Neural progenitor cell (in vitro differentiated cells): Measurements from ENCODE around the gene SLC22A1. TPM values are rescaled to one million over a fixed set of nuclear protein-coding genes. Genes with fewer than 3 reads are reported as not detected.
"Not testable (repeated sequence)": the region's sequence is repeated elsewhere in the genome, so short reads cannot be mapped to it uniquely, and the experiment has no call there.

Source experiments
- DNase-seq: peaks from one replicate; pipeline ENCODE4 v3.0.0-alpha.2; 2016; ENCODE audit warnings: low spot score
- H2AFZ ChIP-seq: fragments of 200-600 bp; sonication (generic); replicated peaks from 2 replicates; pipeline ENCODE4 v1.6.1; 2016; ENCODE audit warnings: antibody characterized with exemption
- H3F3A ChIP-seq: fragments of 200-600 bp; sonication (generic); 2 replicates; pipeline ENCODE4 v1.6.1; 2016; ENCODE audit warnings: antibody characterized with exemption, low read depth
- H3K27ac ChIP-seq: fragments of 200-600 bp; sonication (generic); 2 replicates; pipeline ENCODE4 v1.5.1; 2016; ENCODE audit warnings: mild to moderate bottlenecking
- H3K27me3 ChIP-seq: fragments of 200-600 bp; sonication (generic); 2 replicates; pipeline ENCODE4 v1.6.1; 2016; ENCODE audit warnings: mild to moderate bottlenecking, moderate library complexity
- H3K36me3 ChIP-seq: fragments of 200-600 bp; sonication (generic); 2 replicates; pipeline ENCODE4 v1.5.1; 2016
- H3K4me1 ChIP-seq: fragments of 200-600 bp; sonication (generic); 2 replicates; pipeline ENCODE4 v1.6.1; 2016; ENCODE audit warnings: mixed run types
- H3K4me2 ChIP-seq: fragments of 200-600 bp; sonication (generic); 2 replicates; pipeline ENCODE4 v1.6.1; 2016
- H3K4me3 ChIP-seq: fragments of 200-600 bp; sonication (generic); 2 replicates; pipeline ENCODE4 v1.5.1; 2016
- H3K79me2 ChIP-seq: fragments of 200-600 bp; sonication (generic); 2 replicates; pipeline ENCODE4 v1.6.1; 2016; ENCODE audit warnings: low read depth
- H3K9ac ChIP-seq: fragments of 200-600 bp; sonication (generic); 2 replicates; pipeline ENCODE4 v1.6.1; 2016
- H3K9me3 ChIP-seq: fragments of 200-600 bp; sonication (generic); 2 replicates; pipeline ENCODE4 v1.5.1; 2016; ENCODE audit warnings: low read depth
- H4K20me1 ChIP-seq: fragments of 200-600 bp; sonication (generic); 2 replicates; pipeline ENCODE4 v1.6.1; 2016; ENCODE audit warnings: low read depth
- H3K27ac Mint-ChIP-seq: 3 replicates; pipeline ENCODE4 v1.8.0; 2021; ENCODE audit warnings: mixed read lengths
- H3K27me3 Mint-ChIP-seq: 2 replicates; pipeline ENCODE4 v1.8.0; 2022; ENCODE audit warnings: low read depth, mild to moderate bottlenecking, inconsistent platforms, moderate library complexity, mixed read lengths; ENCODE audit not compliant: insufficient read depth
- H3K36me3 Mint-ChIP-seq: 3 replicates; pipeline ENCODE4 v1.8.0; 2021; ENCODE audit warnings: mixed read lengths
- H3K4me1 Mint-ChIP-seq: 3 replicates; pipeline ENCODE4 v1.8.0; 2021; ENCODE audit warnings: mixed read lengths
- H3K4me3 Mint-ChIP-seq: 3 replicates; pipeline ENCODE4 v1.8.0; 2021; ENCODE audit warnings: mild to moderate bottlenecking, moderate library complexity, mixed read lengths
- H3K9me3 Mint-ChIP-seq: 3 replicates; pipeline ENCODE4 v1.8.0; 2020; ENCODE audit warnings: mixed read lengths
- EZH2 ChIP-seq: fragments of 200-600 bp; sonication (generic); IDR thresholded peaks from 2 replicates; pipeline ENCODE4 v1.6.1; 2017; ENCODE audit warnings: antibody characterized with exemption, mild to moderate bottlenecking, moderate library complexity
- EZH2phosphoT487 ChIP-seq: fragments of 200-600 bp; sonication (generic); IDR thresholded peaks from 2 replicates; pipeline ENCODE4 v1.6.1; 2017; ENCODE audit warnings: antibody characterized with exemption
- total RNA-seq: library from RNA; depleted of rRNA; stranded (reverse); fragments of >200 nt; gene quantifications from 2 replicates; pipeline ENCODE4 v1.2.3, GENCODE V29; 2015; ENCODE audit warnings: low replicate concordance
- TF ChIP-seq, protein P1 (sequence below): fragments of 200-600 bp; sonication (generic); IDR thresholded peaks from 2 replicates; pipeline ENCODE4 v1.5.1; 2017; ENCODE audit warnings: antibody characterized with exemption, mild to moderate bottlenecking

The SLC22A1 gene
- total RNA-seq, 1 donor from 2014 or later = not detected

GRCh38 chr6:160124605-160125004, 3.0 kb downstream of the SLC22A1 start:
- Histone ChIP-seq H3K27me3 (no peaks in the 10 kb centered on the region), H3K79me2 (no peaks in the 10 kb centered on the region), H4K20me1 (no peaks in the 10 kb centered on the region), H3F3A (no peaks in the 10 kb centered on the region), H3K36me3 (no peaks in the 10 kb centered on the region), H3K9me3 (no peaks in the 10 kb centered on the region), H3K4me2 (no peak overlapping the region), H2AFZ (no peak overlapping the region), H3K9ac (no peak overlapping the region), H3K4me3 (no peak overlapping the region), H3K4me1 (peaks cover 4% of the 10 kb centered on the region), H3K27ac (no peak overlapping the region)
- H3K36me3 Mint-ChIP-seq = peaks cover 8% of the 10 kb centered on the region
- no peaks in the 10 kb centered on the region for H3K9me3 Mint-ChIP-seq
- no peak for DNase-seq
- TF ChIP-seq EZH2 = no peak
- TF ChIP-seq, protein P1, sequence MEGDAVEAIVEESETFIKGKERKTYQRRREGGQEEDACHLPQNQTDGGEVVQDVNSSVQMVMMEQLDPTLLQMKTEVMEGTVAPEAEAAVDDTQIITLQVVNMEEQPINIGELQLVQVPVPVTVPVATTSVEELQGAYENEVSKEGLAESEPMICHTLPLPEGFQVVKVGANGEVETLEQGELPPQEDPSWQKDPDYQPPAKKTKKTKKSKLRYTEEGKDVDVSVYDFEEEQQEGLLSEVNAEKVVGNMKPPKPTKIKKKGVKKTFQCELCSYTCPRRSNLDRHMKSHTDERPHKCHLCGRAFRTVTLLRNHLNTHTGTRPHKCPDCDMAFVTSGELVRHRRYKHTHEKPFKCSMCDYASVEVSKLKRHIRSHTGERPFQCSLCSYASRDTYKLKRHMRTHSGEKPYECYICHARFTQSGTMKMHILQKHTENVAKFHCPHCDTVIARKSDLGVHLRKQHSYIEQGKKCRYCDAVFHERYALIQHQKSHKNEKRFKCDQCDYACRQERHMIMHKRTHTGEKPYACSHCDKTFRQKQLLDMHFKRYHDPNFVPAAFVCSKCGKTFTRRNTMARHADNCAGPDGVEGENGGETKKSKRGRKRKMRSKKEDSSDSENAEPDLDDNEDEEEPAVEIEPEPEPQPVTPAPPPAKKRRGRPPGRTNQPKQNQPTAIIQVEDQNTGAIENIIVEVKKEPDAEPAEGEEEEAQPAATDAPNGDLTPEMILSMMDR = no peak
- H3K27me3 Mint-ChIP-seq = no peaks in the 10 kb centered on the region
- H3K27ac Mint-ChIP-seq = no peak overlapping the region
- no peak overlapping the region for H3K4me3 Mint-ChIP-seq
- peaks cover 8% of the 10 kb centered on the region for H3K4me1 Mint-ChIP-seq

GRCh38 chr6:160125105-160125504, 3.5 kb downstream of the SLC22A1 start:
- H3K4me3 ChIP-seq, H3K79me2 ChIP-seq, H3K36me3 ChIP-seq, H3K4me2 ChIP-seq, H3K4me3 Mint-ChIP-seq, H3K4me1 ChIP-seq, H3K27ac ChIP-seq, H3K9me3 Mint-ChIP-seq, H3K27ac Mint-ChIP-seq, H4K20me1 ChIP-seq, H3K9me3 ChIP-seq, H3F3A ChIP-seq, H3K36me3 Mint-ChIP-seq, H3K4me1 Mint-ChIP-seq, H2AFZ ChIP-seq, H3K9ac ChIP-seq, DNase-seq, H3K27me3 ChIP-seq, H3K27me3 Mint-ChIP-seq: not testable (repeated sequence)

DNA sequence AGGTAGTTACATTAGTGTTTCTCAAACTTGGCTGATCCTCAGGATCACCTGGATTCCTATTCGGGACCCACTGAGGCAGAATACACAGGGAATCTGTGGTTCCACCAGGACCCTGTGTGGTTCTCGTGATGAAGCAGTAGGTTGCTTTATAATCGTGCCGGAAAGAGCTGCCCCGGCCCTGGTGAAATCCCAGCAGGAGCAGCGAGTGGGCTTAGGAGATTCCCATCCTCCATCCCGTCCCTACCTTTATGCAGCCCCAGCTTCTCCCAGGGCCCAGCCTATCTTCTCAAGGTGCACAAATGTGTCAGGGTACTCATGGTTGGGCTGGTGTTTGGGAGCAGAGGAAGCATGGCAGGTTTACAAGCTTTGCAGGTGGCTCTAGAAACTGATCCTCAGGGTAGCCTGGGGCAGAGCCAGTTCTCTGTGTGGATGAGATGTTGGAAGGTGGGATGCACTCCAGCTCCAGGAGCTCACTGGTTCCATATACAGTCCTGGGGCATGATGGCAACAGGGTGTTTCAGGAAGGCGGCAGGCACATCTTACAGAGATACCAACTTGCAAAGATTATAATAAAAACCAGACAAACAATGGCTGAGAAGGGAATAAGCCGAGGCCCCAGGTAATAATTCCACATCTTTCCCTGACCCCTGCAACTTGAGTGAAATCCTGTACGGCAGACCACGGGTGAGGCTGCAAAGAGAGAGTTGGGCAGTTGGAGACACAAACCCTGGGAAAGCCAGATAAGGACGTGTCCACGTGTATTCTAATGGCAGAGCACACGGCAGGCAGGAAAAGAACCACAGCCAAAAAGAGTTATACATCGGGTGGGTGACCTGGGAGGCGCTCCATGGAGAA, 5.9 kb downstream of the SLC22A1 start:
- no peak overlapping the region for H3K4me3 ChIP-seq
- no peaks in the 10 kb centered on the region for H3K9me3 ChIP-seq
- DNase-seq = no peak
- no peak overlapping the region for H3K27ac ChIP-seq
- Mint-ChIP-seq H3K27ac (no peak overlapping the region), H3K27me3 (no peaks in the 10 kb centered on the region), H3K4me1 (peaks cover 2% of the 10 kb centered on the region), H3K36me3 (peaks cover 8% of the 10 kb centered on the region), H3K9me3 (no peaks in the 10 kb centered on the region), H3K4me3 (no peak overlapping the region)
- no peak overlapping the region for H3K4me2 ChIP-seq
- H3K27me3 ChIP-seq = no peaks in the 10 kb centered on the region
- H3K79me2 ChIP-seq = no peaks in the 10 kb centered on the region
- H3K36me3 ChIP-seq = no peaks in the 10 kb centered on the region
- TF ChIP-seq, protein P1 = no peak
- H2AFZ ChIP-seq = no peak overlapping the region
- no peaks in the 10 kb centered on the region for H3F3A ChIP-seq
- no peaks in the 10 kb centered on the region for H3K4me1 ChIP-seq
- H4K20me1 ChIP-seq = no peaks in the 10 kb centered on the region
- no peak overlapping the region for H3K9ac ChIP-seq

GRCh38 chr6:160128125-160128683, 6.6 kb downstream of the SLC22A1 start:
- Mint-ChIP-seq H3K4me3 (no peak overlapping the region), H3K27ac (no peak overlapping the region)

More at GRCh38 chr6:160128125-160128683, 6.6 kb downstream of the SLC22A1 start:
- no peak overlapping the region for H3K9ac ChIP-seq
- H3K27me3 Mint-ChIP-seq = no peaks in the 10 kb centered on the region
- H3K27ac ChIP-seq = no peak overlapping the region
- no peak overlapping the region for H3K4me2 ChIP-seq
- peaks cover 8% of the 10 kb centered on the region for H3K36me3 Mint-ChIP-seq
- H3F3A ChIP-seq = no peaks in the 10 kb centered on the region
- peaks cover 2% of the 10 kb centered on the region for H3K4me1 Mint-ChIP-seq
- H3K36me3 ChIP-seq = no peaks in the 10 kb centered on the region
- H3K27me3 ChIP-seq = no peaks in the 10 kb centered on the region
- H3K4me1 ChIP-seq = no peaks in the 10 kb centered on the region
- no peaks in the 10 kb centered on the region for H3K79me2 ChIP-seq
- H3K9me3 Mint-ChIP-seq = no peaks in the 10 kb centered on the region
- TF ChIP-seq EZH2phosphoT487 (no peak), EZH2 (no peak)
- TF ChIP-seq, protein P1 = no peak
- H4K20me1 ChIP-seq = no peaks in the 10 kb centered on the region
- no peak overlapping the region for H2AFZ ChIP-seq
- H3K4me3 ChIP-seq = no peak overlapping the region
- H3K9me3 ChIP-seq = no peaks in the 10 kb centered on the region
- DNase-seq = no peak
